ENCODE data around the gene TSC22D4. TPM values are rescaled to one million over a fixed set of nuclear protein-coding genes. Genes with fewer than 3 reads are reported as not detected.

TSC22D4 gene
- total RNA-seq, 3 donors from 2014 or later, result 17.0 to 23.7 (median 19.7) TPM

DNA sequence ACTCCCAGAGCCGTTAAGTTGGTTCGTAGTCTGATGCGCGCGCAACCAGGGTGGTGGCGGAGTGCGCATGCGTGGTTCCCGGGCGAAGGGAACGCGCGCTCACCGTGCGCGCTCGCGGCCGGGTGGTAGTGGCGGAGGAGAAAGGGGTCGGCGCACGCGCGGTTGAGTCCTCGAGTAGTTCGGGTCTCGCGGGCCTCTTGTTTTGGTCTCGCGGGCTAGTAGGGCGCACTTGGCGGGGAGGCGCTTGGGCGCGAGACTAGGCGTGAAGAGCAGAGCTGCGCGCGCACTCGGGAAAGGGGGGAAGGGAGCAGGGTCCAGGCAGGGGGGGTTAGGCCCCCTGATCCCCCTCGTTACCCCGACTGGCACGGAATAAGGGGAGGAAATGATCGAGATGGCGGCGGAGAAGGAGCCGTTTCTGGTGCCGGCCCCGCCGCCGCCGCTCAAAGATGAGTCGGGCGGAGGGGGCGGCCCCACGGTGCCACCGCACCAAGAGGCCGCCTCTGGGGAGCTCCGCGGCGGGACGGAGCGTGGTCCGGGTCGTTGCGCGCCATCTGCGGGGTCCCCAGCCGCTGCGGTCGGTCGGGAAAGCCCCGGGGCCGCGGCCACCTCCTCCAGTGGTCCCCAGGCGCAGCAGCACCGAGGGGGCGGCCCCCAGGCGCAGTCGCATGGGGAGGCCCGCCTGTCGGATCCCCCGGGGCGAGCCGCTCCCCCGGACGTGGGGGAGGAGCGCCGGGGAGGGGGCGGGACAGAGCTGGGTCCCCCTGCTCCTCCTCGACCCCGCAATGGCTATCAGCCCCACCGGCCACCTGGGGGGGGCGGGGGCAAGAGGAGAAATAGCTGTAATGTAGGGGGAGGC lies 49.1 kb downstream of the TSC22D4 start, which contains the start of gene MEPCE:
MEPCE (plus strand) TSS at position 195 of the 856 bp plus-strand sequence; CDS start at position 383, 188 bp downstream.
- intact Hi-C loops (cut with DNase I; ENCODE audit: low total_unique reads), result no loop called here
- Histone ChIP-seq H3K9me3 (no peaks in the 10 kb centered on the region), H3K4me1 (peaks cover 8 to 28% of the 10 kb centered on the region in 2 donors), H3K36me3 (no peaks in the 10 kb centered on the region), H3K4me3 (peak within 1 kb of the TSS; percentile 85 to 98 (median 88)), H3K27me3 (no peaks in the 10 kb centered on the region), H3K27ac (peak within 1 kb of the TSS; percentile 99 to 100)
- TF ChIP-seq, protein P1, sequence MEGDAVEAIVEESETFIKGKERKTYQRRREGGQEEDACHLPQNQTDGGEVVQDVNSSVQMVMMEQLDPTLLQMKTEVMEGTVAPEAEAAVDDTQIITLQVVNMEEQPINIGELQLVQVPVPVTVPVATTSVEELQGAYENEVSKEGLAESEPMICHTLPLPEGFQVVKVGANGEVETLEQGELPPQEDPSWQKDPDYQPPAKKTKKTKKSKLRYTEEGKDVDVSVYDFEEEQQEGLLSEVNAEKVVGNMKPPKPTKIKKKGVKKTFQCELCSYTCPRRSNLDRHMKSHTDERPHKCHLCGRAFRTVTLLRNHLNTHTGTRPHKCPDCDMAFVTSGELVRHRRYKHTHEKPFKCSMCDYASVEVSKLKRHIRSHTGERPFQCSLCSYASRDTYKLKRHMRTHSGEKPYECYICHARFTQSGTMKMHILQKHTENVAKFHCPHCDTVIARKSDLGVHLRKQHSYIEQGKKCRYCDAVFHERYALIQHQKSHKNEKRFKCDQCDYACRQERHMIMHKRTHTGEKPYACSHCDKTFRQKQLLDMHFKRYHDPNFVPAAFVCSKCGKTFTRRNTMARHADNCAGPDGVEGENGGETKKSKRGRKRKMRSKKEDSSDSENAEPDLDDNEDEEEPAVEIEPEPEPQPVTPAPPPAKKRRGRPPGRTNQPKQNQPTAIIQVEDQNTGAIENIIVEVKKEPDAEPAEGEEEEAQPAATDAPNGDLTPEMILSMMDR (IDR thresholded peaks at IDR 0.05), result no peak
- no peak for TF ChIP-seq POLR2A (IDR thresholded peaks at IDR 0.05)
- peak in 1 of 3 donors; percentile 64 for TF ChIP-seq POLR2AphosphoS5 (IDR thresholded peaks at IDR 0.05)
- DNase-seq (ENCODE audit: low spot score in 2 of 2), result peak; percentile 96

DNA sequence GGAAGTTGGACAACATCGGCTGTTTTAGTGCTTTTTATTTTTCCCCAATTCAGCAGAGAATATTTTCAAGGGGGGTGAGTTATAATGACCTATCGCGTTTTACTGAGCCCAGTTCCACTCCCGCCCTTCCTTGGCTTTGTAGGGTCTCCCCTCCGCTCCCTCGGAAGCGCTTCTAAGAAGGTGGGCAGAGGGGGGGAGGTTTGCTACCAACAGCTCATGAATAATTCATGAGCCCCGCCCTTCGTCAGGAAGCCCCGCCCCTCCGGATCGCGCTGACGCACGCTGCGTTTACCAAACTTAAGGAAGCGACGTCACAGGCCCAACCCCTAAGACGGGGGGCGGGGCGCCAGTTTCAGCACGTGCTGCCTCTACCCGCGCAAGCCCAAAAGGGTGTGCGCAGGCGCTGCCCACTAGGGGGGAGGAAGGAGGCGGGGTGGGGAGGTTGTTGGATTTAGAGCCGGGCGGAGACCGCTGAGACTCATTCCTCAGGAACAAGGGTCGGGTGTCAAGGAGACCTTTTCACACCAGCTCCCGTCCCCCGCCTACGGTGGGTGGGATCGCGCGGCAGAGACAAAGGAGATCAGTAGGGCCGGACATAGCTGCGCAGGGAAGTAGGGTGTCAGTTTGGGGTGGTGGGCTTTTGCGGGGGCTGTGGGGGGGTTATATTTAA lies 49.9 kb downstream of the TSC22D4 start:
- DNase-seq (ENCODE audit: low spot score in 2 of 2), result peak; percentile 100
- TF ChIP-seq POLR2A (IDR thresholded peaks at IDR 0.05) (peak; percentile 43), POLR2AphosphoS5 (IDR thresholded peaks at IDR 0.05) (peak; percentile 91 to 98 (median 97))
- TF ChIP-seq, protein P1 (IDR thresholded peaks at IDR 0.05), result peak; percentile 46 to 86 (median 82)
- Histone ChIP-seq H3K27me3 (no peaks in the 10 kb centered on the region), H3K9me3 (no peaks in the 10 kb centered on the region), H3K4me1 (peaks cover 8 to 22% of the 10 kb centered on the region in 2 donors), H3K36me3 (no peaks in the 10 kb centered on the region), H3K4me3 (peak overlapping the region; percentile 85 to 98 (median 88)), H3K27ac (peak overlapping the region; percentile 99 to 100)
- intact Hi-C loops (cut with DNase I; ENCODE audit: low total_unique reads), result no loop called here

GRCh38 chr7:100428199-100428966 lies 50.6 kb downstream of the TSC22D4 start, which contains the start of gene ZCWPW1:
ZCWPW1 (minus strand) TSS chr7:100428703; CDS start chr7:100420649, 8,054 bp downstream.
- Histone ChIP-seq H3K27ac (peak within 1 kb of the TSS; percentile 99 to 100), H3K4me1 (peaks cover 8 to 20% of the 10 kb centered on the region in 2 donors), H3K36me3 (no peaks in the 10 kb centered on the region), H3K27me3 (no peaks in the 10 kb centered on the region), H3K9me3 (no peaks in the 10 kb centered on the region), H3K4me3 (peak within 1 kb of the TSS; percentile 85 to 98 (median 88))
- TF ChIP-seq POLR2A (IDR thresholded peaks at IDR 0.05), result peak; percentile 99
- TF ChIP-seq, protein P1 (IDR thresholded peaks at IDR 0.05), result no peak
- peak; percentile 99 to 100 (median 100) for TF ChIP-seq POLR2AphosphoS5 (IDR thresholded peaks at IDR 0.05)
- intact Hi-C loops (cut with DNase I; ENCODE audit: low total_unique reads), result no loop called here
- DNase-seq (ENCODE audit: low spot score in 2 of 2), result peak; percentile 96 to 97

GRCh38 chr7:100427762-100428198 lies 51.2 kb downstream of the TSC22D4 start:
- no peaks in the 10 kb centered on the region for H3K36me3 ChIP-seq
- H3K27me3 ChIP-seq, result no peaks in the 10 kb centered on the region
- H3K9me3 ChIP-seq, result no peaks in the 10 kb centered on the region
- no peak for DNase-seq (ENCODE audit: low spot score in 2 of 2)
- peak overlapping the region; percentile 99 to 100 for H3K27ac ChIP-seq
- peak in 1 of 3 donors; percentile 1 for TF ChIP-seq POLR2AphosphoS5 (IDR thresholded peaks at IDR 0.05)
- TF ChIP-seq, protein P1 (IDR thresholded peaks at IDR 0.05), result no peak
- no peak for TF ChIP-seq POLR2A (IDR thresholded peaks at IDR 0.05)
- intact Hi-C loops (cut with DNase I; ENCODE audit: low total_unique reads), result no loop called here
- peaks cover 8 to 18% of the 10 kb centered on the region in 2 donors for H3K4me1 ChIP-seq
- H3K4me3 ChIP-seq, result peak overlapping the region; percentile 85 to 98 (median 88)
